WERI-Rb-1 (cell line): Measurements from ENCODE around the gene TCFL5.
"Not testable (repeated sequence)": the region's sequence is repeated elsewhere in the genome, so short reads cannot be mapped to it uniquely, and the experiment has no call there.

ENCODE experiments used
- DNase-seq: peaks from one replicate; pipeline ENCODE4 v3.0.0-alpha.2; 2020
- H3K27ac ChIP-seq: fragments of 250-450 bp; sonication (Bioruptor Pico); 2 replicates; pipeline ENCODE4 v1.5.1; 2020; ENCODE audit warnings: mild to moderate bottlenecking, moderate library complexity
- H3K27me3 ChIP-seq: fragments of 250-450 bp; sonication (Bioruptor Pico); 2 replicates; pipeline ENCODE4 v1.5.1; 2021; ENCODE audit warnings: mild to moderate bottlenecking, low read depth, moderate library complexity; ENCODE audit not compliant: insufficient read depth, severe bottlenecking
- H3K36me3 ChIP-seq: fragments of 250-450 bp; sonication (Bioruptor Pico); 2 replicates; pipeline ENCODE4 v1.5.1; 2020; ENCODE audit warnings: mild to moderate bottlenecking, moderate library complexity
- H3K4me3 ChIP-seq: 2 replicates; pipeline ENCODE4 v1.5.1; 2011; ENCODE audit warnings: low read depth, mild to moderate bottlenecking, control low read depth, low read length
- H3K9me3 ChIP-seq: fragments of 250-450 bp; sonication (Bioruptor Pico); 2 replicates; pipeline ENCODE4 v1.5.1; 2021; ENCODE audit warnings: mild to moderate bottlenecking, moderate library complexity; ENCODE audit not compliant: severe bottlenecking
- TF ChIP-seq, protein P1 (sequence below): IDR thresholded peaks from 2 replicates; pipeline ENCODE4 v1.5.1; 2011; ENCODE audit warnings: low read depth, mild to moderate bottlenecking, control low read depth, inconsistent platforms, low read length

Gene TCFL5

DNA sequence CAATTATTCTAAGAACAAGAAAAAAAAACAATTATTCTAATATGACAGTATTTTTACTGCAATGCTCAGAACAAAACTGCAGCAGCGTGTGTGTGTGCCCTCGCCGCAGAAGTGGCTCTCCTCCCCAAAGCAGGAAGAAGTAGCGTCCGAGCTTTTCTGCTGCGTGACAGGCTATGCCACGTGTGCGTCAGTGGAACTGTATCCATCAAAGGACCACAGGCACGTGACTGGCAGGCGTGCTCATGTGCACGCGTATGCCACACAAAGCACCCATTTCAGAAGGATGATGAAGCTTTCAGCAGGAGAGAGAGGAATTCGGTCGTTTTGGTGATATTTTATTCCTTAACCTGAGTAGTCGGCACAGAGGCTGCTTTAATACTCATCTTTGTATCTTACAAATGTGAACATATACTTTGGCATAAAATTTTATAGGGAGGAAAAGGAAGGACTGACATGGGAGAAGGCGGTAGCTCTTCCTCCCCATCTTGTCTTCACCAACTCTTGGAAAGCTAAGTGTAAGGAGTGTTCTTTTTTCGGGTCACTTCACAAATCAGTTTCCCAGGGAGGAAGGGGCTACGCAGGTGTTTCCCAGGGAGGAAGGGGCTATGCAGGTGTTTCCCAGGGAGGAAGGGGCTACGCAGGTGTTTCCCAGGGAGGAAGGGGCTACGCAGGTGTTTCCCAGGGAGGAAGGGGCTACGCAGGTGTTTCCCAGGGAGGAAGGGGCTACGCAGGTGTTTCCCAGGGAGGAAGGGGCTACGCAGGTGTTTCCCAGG lies 3.4 kb downstream of the TCFL5 start:
- DNase-seq = no peak
- TF ChIP-seq, protein P1, sequence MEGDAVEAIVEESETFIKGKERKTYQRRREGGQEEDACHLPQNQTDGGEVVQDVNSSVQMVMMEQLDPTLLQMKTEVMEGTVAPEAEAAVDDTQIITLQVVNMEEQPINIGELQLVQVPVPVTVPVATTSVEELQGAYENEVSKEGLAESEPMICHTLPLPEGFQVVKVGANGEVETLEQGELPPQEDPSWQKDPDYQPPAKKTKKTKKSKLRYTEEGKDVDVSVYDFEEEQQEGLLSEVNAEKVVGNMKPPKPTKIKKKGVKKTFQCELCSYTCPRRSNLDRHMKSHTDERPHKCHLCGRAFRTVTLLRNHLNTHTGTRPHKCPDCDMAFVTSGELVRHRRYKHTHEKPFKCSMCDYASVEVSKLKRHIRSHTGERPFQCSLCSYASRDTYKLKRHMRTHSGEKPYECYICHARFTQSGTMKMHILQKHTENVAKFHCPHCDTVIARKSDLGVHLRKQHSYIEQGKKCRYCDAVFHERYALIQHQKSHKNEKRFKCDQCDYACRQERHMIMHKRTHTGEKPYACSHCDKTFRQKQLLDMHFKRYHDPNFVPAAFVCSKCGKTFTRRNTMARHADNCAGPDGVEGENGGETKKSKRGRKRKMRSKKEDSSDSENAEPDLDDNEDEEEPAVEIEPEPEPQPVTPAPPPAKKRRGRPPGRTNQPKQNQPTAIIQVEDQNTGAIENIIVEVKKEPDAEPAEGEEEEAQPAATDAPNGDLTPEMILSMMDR = no peak
- H3K27ac ChIP-seq = no peak overlapping the region
- H3K27me3 ChIP-seq = no peaks in the 10 kb centered on the region
- no peak overlapping the region for H3K4me3 ChIP-seq
- no peaks in the 10 kb centered on the region for H3K9me3 ChIP-seq
- H3K36me3 ChIP-seq = peaks cover 45% of the 10 kb centered on the region

DNA sequence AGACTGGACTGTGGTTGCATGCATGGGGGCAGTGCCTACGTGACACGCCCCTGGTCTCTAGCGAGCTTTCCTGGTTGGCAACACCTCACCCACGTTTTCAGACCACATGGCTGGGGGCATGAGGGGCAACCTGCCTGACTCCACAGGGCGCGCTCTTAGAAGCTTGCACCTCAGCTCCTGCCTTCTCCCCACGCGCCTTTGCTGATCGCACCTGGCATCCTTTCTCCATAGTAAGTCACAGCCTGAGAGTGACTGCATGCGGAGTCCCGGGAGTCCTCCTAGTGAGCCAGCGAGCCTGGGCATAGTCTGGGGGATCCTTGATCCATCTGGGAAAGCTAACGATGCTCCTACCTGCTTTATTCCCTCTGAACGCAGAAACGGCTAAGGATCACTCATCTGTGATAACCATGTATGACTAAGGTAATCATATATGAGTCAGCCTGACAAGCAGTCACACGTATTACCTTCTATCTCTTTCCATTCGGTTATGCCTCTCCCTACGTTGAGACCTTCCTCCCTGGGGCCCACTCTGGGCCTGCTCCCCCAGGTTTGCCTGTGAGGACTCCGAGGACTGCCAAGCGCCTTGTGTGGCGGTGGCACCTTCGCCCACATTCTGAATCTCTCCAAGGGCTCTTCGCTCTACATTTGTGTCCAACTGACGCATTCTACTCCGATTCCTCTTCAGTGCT lies 4.5 kb downstream of the TCFL5 start:
- TF ChIP-seq, protein P1 = no peak
- Histone ChIP-seq H3K27me3 (no peaks in the 10 kb centered on the region), H3K4me3 (no peak overlapping the region), H3K9me3 (no peaks in the 10 kb centered on the region), H3K27ac (no peak overlapping the region), H3K36me3 (peaks cover 52% of the 10 kb centered on the region)
- DNase-seq = no peak

DNA sequence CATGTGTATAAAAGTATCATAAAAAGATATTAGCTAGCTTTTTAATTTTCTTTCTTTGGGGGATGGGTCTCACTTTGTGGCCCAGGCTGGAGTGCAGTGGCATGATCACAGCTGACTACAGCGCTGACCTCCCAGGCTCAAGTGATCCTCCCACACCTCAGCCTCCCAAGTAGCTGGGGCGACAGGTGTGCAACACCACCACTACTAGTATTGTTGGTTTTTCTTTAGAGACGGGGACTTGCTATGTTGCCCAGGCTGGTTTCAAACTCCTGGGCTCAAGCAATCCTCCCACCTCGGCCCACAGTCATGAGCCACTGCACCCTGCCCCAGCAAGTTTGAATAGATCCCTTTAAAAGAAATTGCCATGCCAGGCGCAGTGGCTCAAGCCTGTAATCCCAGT lies 6.5 kb downstream of the TCFL5 start:
- Histone ChIP-seq H3K27me3 (no peaks in the 10 kb centered on the region), H3K9me3 (no peaks in the 10 kb centered on the region), H3K4me3 (no peak overlapping the region), H3K36me3 (peaks cover 70% of the 10 kb centered on the region), H3K27ac (no peak overlapping the region)
- TF ChIP-seq, protein P1 = no peak
- DNase-seq = no peak

DNA sequence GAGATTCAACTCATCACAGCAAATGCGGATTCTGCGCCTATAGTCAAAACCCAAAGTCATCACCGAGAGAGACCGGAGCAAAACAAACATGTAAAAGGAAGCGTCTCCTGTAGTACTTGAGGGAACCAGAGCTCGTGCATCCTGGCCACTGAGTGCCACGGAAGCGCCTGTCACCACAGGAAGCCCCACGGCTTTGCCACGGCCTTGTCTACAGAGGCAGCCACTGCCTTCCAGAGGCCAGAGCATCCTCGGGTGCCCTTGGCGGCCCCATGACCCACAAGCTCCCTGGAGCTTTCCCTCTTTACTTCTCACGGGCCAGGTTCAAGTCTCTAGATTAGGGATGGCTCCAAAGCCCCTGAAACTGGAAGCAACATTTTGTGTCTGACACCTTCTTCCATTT lies 7.5 kb downstream of the TCFL5 start:
- H3K27me3 ChIP-seq = no peaks in the 10 kb centered on the region
- peaks cover 73% of the 10 kb centered on the region for H3K36me3 ChIP-seq
- TF ChIP-seq, protein P1 = no peak
- no peak for DNase-seq
- H3K27ac ChIP-seq = no peak overlapping the region
- no peaks in the 10 kb centered on the region for H3K9me3 ChIP-seq
- H3K4me3 ChIP-seq = no peak overlapping the region

DNA sequence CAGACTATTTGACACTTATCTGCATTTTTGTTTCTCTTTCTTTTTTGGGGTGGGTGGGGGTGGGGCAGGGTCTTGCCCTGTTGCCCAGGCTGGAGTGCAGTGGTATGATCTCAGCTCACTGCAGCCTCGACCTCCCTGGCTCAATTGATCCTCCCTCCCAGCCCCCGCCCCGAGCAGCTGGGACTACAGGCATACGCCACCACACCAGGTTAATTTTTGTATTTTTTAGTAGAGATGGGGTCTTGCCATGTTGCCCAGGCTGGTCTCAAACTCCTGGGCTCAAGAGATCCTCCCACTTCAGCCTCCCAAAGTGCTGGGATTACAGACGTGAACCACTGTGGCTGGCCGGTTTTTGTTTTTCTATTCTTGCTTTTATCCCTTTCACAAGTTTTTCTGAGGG lies 8.3 kb downstream of the TCFL5 start:
- DNase-seq, H3K27me3 ChIP-seq, H3K9me3 ChIP-seq, H3K4me3 ChIP-seq, H3K27ac ChIP-seq: not testable (repeated sequence)
- H3K36me3 ChIP-seq = peaks cover 72% of the 10 kb centered on the region

DNA sequence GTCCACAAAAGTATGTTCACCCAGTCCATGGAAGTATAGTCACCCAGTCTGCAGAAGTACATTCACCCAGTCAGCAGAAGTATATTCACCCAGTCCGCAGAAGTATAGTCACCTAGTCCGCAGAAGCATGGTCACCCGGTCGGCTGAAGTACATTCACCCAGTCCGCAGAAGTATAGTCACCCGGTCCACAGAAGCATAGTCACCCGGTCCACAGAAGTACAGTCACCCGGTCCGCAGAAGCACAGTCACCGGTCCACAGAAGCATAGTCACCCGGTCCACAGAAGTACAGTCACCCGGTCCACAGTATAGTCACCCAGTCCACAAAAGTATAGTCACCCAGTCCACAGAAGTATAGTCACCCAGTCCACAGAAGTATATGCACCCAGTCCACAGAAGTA lies 8.8 kb downstream of the TCFL5 start:
- no peak for DNase-seq
- H3K36me3 ChIP-seq = peaks cover 69% of the 10 kb centered on the region
- H3K27me3 ChIP-seq = no peaks in the 10 kb centered on the region
- TF ChIP-seq, protein P1 = no peak
- no peaks in the 10 kb centered on the region for H3K9me3 ChIP-seq
- no peak overlapping the region for H3K4me3 ChIP-seq
- H3K27ac ChIP-seq = no peak overlapping the region
